ENCODE results near the gene SPSB2.

SPSB2 gene

DNA sequence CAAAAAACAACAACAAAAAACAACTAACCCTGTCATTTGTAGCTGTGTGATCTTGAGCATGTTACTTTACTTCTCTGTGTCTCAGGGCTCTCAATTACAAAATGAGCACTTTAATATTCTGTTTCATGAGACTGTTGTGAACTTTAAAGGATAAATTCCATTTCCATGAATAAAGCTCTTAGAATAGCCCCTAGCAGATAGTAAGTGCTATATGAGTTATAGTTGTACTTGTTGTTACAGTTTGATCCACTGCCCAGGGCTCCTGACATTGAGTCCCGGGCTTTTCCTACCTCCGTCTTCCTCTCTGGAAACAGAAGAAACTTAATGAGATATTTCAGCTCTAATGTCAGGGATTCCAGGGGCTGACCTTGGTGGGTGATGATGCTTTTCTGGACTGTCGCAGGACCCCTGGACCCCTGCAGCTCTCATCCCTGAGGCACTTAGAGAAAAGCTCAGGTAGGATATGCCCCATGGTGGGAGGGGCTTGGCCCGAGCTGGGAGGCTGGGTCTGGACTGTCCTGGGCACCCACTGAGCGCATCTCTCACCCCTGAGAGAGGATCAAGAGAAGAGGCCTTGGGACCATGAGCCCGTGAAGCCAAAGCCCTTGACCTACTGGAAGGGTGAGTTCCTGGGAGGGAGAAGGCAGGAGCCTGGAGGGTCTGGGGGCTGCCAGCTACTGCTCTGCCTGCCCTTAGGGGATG lies 39.8 kb downstream of the SPSB2 start:
- Histone ChIP-seq H3F3A (ENCODE audit: low read depth) (no peaks in the 10 kb centered on the region), H3K79me2 (ENCODE audit: insufficient read depth, low read length) (peaks cover 20% of the 10 kb centered on the region; the same call in 1 of the 2 replicates), H2AFZ (ENCODE audit: low read length) (no peak overlapping the region), H3K4me3 (ENCODE audit: low read length, poor library complexity, severe bottlenecking) (no peak overlapping the region), H4K20me1 (ENCODE audit: insufficient read depth, low read length, poor library complexity, severe bottlenecking) (no peaks in the 10 kb centered on the region), H3K36me3 (ENCODE audit: insufficient read depth, low read length) (peaks cover 11% of the 10 kb centered on the region; the same call in 1 of the 2 replicates), H3K9ac (ENCODE audit: low read depth, low read length, poor library complexity, severe bottlenecking) (no peak overlapping the region), H3K9me3 (ENCODE audit: insufficient read depth, low read depth, low read length) (no peaks in the 10 kb centered on the region), H3K9me2 (replicated peaks; ENCODE audit: low read depth, low read length) (no peaks in the 10 kb centered on the region), H3K4me2 (ENCODE audit: low read depth, low read length, poor library complexity, severe bottlenecking) (no peak overlapping the region), H3K27me3 (ENCODE audit: insufficient read depth, low read length, poor library complexity, severe bottlenecking) (no peaks in the 10 kb centered on the region), H3K4me1 (ENCODE audit: insufficient read depth, low read length, poor library complexity, severe bottlenecking) (peaks cover 13% of the 10 kb centered on the region)
- TF ChIP-seq, protein P1, sequence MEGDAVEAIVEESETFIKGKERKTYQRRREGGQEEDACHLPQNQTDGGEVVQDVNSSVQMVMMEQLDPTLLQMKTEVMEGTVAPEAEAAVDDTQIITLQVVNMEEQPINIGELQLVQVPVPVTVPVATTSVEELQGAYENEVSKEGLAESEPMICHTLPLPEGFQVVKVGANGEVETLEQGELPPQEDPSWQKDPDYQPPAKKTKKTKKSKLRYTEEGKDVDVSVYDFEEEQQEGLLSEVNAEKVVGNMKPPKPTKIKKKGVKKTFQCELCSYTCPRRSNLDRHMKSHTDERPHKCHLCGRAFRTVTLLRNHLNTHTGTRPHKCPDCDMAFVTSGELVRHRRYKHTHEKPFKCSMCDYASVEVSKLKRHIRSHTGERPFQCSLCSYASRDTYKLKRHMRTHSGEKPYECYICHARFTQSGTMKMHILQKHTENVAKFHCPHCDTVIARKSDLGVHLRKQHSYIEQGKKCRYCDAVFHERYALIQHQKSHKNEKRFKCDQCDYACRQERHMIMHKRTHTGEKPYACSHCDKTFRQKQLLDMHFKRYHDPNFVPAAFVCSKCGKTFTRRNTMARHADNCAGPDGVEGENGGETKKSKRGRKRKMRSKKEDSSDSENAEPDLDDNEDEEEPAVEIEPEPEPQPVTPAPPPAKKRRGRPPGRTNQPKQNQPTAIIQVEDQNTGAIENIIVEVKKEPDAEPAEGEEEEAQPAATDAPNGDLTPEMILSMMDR (conservative IDR thresholded peaks at IDR 0.05; ENCODE audit: low read length): no peak
- TF ChIP-seq EZH2phosphoT487 (IDR thresholded peaks at IDR 0.05; ENCODE audit: borderline replicate concordance): no peak

DNA sequence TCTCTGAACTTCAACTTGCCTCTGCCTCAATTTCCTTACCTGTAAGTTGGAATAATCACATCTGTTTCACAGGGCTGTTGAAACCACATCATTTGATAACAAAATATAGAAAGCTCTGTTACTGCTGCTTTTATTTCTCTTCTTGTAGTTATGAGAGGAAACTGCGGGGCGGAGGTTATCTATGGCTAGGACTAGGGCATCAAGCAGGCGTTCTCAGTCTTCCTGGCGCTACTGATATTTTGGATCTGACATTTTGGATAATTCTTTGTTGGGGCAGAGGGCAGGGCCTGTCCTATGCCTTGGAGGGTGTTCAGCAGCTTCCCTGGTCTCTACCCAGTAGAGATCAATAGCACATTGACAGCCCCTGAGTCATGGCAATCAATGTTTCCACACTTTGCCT lies 41.0 kb downstream of the SPSB2 start:
- no peak overlapping the region for H2AFZ ChIP-seq (ENCODE audit: low read length)
- H3K4me3 ChIP-seq (ENCODE audit: low read length, poor library complexity, severe bottlenecking): no peak overlapping the region
- H3K9ac ChIP-seq (ENCODE audit: low read depth, low read length, poor library complexity, severe bottlenecking): no peak overlapping the region
- H3K27me3 ChIP-seq (ENCODE audit: insufficient read depth, low read length, poor library complexity, severe bottlenecking): no peaks in the 10 kb centered on the region
- TF ChIP-seq, protein P1 (conservative IDR thresholded peaks at IDR 0.05; ENCODE audit: low read length): no peak
- no peak for TF ChIP-seq EZH2phosphoT487 (IDR thresholded peaks at IDR 0.05; ENCODE audit: borderline replicate concordance)
- H3K9me3 ChIP-seq (ENCODE audit: insufficient read depth, low read depth, low read length): no peaks in the 10 kb centered on the region
- peaks cover 11% of the 10 kb centered on the region; the same call in 1 of the 2 replicates for H3K36me3 ChIP-seq (ENCODE audit: insufficient read depth, low read length)
- no peak overlapping the region for H3K4me2 ChIP-seq (ENCODE audit: low read depth, low read length, poor library complexity, severe bottlenecking)
- H3K4me1 ChIP-seq (ENCODE audit: insufficient read depth, low read length, poor library complexity, severe bottlenecking): peaks cover 18% of the 10 kb centered on the region
- no peaks in the 10 kb centered on the region for H3F3A ChIP-seq (ENCODE audit: low read depth)
- H3K9me2 ChIP-seq (replicated peaks; ENCODE audit: low read depth, low read length): no peaks in the 10 kb centered on the region
- peaks cover 25% of the 10 kb centered on the region; the same call in 1 of the 2 replicates for H3K79me2 ChIP-seq (ENCODE audit: insufficient read depth, low read length)
- no peaks in the 10 kb centered on the region for H4K20me1 ChIP-seq (ENCODE audit: insufficient read depth, low read length, poor library complexity, severe bottlenecking)

DNA sequence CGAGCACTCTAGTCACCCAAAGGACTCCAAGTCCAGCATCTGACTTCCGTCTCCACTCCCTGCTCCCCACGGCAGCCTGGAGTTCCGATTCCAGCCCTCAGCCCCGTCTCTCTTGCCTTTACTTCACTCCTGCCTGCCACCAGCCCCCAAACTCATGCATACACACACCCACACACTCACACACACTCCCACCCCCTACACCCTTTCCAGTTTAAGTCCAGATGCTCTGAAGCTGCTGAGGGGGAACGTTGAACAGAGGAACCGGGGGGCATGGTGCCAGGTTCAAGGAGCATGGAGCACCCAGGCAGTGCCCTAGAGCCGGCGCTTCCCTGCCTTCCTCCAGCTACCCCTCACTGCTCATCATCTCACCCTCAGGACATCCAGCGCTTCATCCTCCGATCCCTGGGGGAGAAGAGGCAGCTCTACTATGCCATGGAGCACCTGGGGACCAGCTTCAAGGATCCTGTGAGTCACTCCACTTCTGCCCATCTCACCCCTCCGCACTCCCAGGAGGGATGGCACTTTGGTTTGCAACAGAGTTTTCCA lies 41.6 kb downstream of the SPSB2 start:
- peaks cover 11% of the 10 kb centered on the region; the same call in 1 of the 2 replicates for H3K36me3 ChIP-seq (ENCODE audit: insufficient read depth, low read length)
- no peaks in the 10 kb centered on the region for H3K9me2 ChIP-seq (replicated peaks; ENCODE audit: low read depth, low read length)
- TF ChIP-seq, protein P1 (conservative IDR thresholded peaks at IDR 0.05; ENCODE audit: low read length): no peak
- no peak for TF ChIP-seq EZH2phosphoT487 (IDR thresholded peaks at IDR 0.05; ENCODE audit: borderline replicate concordance)
- H3K4me2 ChIP-seq (ENCODE audit: low read depth, low read length, poor library complexity, severe bottlenecking): no peak overlapping the region
- no peak overlapping the region for H3K9ac ChIP-seq (ENCODE audit: low read depth, low read length, poor library complexity, severe bottlenecking)
- peaks cover 25% of the 10 kb centered on the region; the same call in 1 of the 2 replicates for H3K79me2 ChIP-seq (ENCODE audit: insufficient read depth, low read length)
- no peak overlapping the region for H3K4me3 ChIP-seq (ENCODE audit: low read length, poor library complexity, severe bottlenecking)
- no peaks in the 10 kb centered on the region for H3K27me3 ChIP-seq (ENCODE audit: insufficient read depth, low read length, poor library complexity, severe bottlenecking)
- H4K20me1 ChIP-seq (ENCODE audit: insufficient read depth, low read length, poor library complexity, severe bottlenecking): no peaks in the 10 kb centered on the region
- H3K9me3 ChIP-seq (ENCODE audit: insufficient read depth, low read depth, low read length): no peaks in the 10 kb centered on the region
- peaks cover 21% of the 10 kb centered on the region for H3K4me1 ChIP-seq (ENCODE audit: insufficient read depth, low read length, poor library complexity, severe bottlenecking)
- H2AFZ ChIP-seq (ENCODE audit: low read length): no peak overlapping the region
- H3F3A ChIP-seq (ENCODE audit: low read depth): no peaks in the 10 kb centered on the region
